Stimulated activated effector memory CD8-positive, alpha-beta T cell treated with anti-CD3 and anti-CD28 coated beads, Interleukin-12 subunit alpha, Interleukin-12 subunit beta, amount 100 ng/mL, for 72 hours (primary cell): ENCODE measurements around the gene CCNY.
"Not testable (repeated sequence)": the region's sequence is repeated elsewhere in the genome, so short reads cannot be mapped to it uniquely, and the experiment has no call there.

Source experiments
- ATAC-seq: fragments of 150-1000 bp; cut with Tn5 transposase; 2 replicates; pipeline ENCODE4 v1.10.0; 2021
- DNase-seq, 2 donors: peaks; one replicate each; pipeline ENCODE4 v3.0.0; 2021 to 2022; ENCODE audit warnings: low spot score in 2 of 2
- H3K27ac Mint-ChIP-seq: one replicate; pipeline ENCODE4 v1.8.0; 2022; ENCODE audit warnings: mild to moderate bottlenecking, mixed read lengths
- H3K36me3 Mint-ChIP-seq: one replicate; pipeline ENCODE4 v1.8.0; 2022; ENCODE audit warnings: mild to moderate bottlenecking, mixed read lengths
- H3K4me1 Mint-ChIP-seq: one replicate; pipeline ENCODE4 v1.8.0; 2022; ENCODE audit warnings: mixed read lengths
- H3K4me3 Mint-ChIP-seq: one replicate; pipeline ENCODE4 v1.8.0; 2022; ENCODE audit warnings: mild to moderate bottlenecking, mixed read lengths
- H3K9me3 Mint-ChIP-seq: one replicate; pipeline ENCODE4 v1.8.0; 2022; ENCODE audit warnings: mixed read lengths

Gene CCNY

DNA sequence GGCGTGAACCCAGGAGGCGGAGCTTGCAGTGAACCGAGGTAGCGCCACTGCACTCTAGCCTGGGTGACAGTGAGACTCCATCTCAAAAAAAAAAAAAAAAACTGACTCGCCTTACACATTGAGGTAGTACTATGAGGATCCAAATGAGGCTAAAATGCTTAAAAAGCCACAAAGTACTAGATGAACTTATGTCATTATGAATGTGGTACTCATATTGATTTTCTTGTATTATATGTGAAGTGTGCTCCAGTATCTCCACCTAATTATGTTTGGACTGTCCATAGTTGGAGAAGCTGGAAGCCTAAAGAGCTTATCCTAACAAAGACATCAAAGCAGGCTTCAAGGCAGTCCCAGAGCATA is 9.1 kb downstream of the CCNY start:
- H3K36me3 Mint-ChIP-seq = peaks cover 6% of the 10 kb centered on the region

DNA sequence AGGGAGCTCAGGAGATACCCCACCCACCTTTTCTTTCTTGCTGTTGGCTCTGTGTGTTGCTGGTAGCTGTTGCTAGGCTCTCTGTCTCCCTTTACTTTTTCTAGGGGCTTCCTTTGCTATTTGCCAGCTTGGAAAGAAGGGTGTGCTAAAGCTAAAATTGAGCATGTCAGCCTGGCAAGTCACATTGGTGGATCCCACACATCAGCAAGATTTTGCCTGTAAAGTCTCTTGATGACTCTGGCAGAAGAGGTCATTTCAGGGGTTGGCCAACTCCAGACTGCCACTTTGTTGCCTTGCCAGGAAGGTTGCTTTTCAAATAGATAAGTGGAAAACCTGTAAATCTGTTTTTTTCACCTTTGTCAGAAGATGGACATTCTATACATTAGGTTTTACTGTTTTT is 9.9 kb downstream of the CCNY start:
- DNase-seq (no peak), ATAC-seq (no peak)
- Mint-ChIP-seq H3K36me3 (no peaks in the 10 kb centered on the region), H3K4me1 (peaks cover 76% of the 10 kb centered on the region), H3K9me3 (no peaks in the 10 kb centered on the region), H3K4me3 (no peak overlapping the region), H3K27ac (no peak overlapping the region)

More for the DNA sequence above, 9.1 kb downstream of the CCNY start:
- peaks cover 76% of the 10 kb centered on the region for H3K4me1 Mint-ChIP-seq
- H3K27ac Mint-ChIP-seq = no peak overlapping the region
- DNase-seq = no peak
- no peak for ATAC-seq
- no peaks in the 10 kb centered on the region for H3K9me3 Mint-ChIP-seq
- no peak overlapping the region for H3K4me3 Mint-ChIP-seq

DNA sequence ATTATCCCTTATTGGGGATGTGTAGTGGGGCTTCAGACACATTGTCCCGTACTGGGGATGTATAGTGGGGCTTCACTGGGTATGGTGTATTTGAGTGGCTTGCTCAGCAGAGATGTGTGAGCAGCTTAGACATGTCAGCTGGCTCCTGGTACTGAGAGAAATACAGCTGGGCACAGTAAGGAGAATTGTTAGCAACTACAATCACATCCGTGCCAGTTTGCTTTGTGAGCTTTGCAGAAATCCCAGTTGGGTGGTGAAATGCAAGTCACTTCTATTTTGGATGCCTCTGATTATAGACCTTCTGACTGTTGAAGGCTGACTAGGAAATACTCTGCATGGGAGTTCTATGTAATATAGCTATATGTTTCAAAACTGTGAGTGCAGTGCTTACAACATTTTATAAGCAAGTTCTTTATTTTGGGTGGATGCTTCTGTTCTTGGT is 10.8 kb downstream of the CCNY start:
- DNase-seq (no peak), ATAC-seq (no peak)
- no peak overlapping the region for H3K4me3 Mint-ChIP-seq
- no peaks in the 10 kb centered on the region for H3K36me3 Mint-ChIP-seq
- no peaks in the 10 kb centered on the region for H3K9me3 Mint-ChIP-seq
- H3K4me1 Mint-ChIP-seq = peaks cover 76% of the 10 kb centered on the region
- peak overlapping the region; percentile 12 for H3K27ac Mint-ChIP-seq

DNA sequence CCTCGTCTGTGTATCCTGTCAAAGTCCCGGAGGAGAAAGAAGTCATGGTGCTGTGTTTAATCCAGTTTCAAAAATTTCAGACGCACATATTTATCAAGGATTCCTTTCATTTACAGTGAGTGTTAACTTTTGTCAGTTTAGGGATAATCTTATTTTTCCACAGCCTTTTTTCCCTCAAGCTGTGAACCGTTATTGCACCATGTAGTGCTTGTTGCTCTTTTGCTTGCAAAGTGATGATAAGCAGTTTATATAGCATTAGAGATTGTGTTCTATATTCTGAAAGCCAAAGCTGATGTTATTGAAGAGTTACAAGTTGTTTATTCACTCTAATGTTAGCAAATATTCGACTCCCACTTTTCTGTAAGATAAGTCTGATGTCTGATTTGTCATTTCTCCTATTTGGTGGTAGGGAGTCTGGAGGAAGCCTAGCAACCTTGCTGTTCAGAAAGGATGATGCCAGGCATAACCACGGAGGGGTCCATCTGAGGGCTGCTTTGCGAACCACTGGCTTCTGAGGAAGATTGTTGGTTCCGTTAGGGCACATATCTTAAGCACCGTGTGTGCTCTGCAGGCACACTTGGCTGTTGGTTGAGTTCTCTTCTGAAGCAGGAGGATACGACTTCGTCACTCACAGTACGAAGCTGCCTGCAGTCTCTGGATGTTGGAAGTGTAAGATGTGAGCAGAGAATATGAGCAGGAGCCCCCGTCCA is 11.7 kb downstream of the CCNY start:
- peak overlapping the region; percentile 17 for H3K27ac Mint-ChIP-seq
- ATAC-seq = no peak

DNA sequence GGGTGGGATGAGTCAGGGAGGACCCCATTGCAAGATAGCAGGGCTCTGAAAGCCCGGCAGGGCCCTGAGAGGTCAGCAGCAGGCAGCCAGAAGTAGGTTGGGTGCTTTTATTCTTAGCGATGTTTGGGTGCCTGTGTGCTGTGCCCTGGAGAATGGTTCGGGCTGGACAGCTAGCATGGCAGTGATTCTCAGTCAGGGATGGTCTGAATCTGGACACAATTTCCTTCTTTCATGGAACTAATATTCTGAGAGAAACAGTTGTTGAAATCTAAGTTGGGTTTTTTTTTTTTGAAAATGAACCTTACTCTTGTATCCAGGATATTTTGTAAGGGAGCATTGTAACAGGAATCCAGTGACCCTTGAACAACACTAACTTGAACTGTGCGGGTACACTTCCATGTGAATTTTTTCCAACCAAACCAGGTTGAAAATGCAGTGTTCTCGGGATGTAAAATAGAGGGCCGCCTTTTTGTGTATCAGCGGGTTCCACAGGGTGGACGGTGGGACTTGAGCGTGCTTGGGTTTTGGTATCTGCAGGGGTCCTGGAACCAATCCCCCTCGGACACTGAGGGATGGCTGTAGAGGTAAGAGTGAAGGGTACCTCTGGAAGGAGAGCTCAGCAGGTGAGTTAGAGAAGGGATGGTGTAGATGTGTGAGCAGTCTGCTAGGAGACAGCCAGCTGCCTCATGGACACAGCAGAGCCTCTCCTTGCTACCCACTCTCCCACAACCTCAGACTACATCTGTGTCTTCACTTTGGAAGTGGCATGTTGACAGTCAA is 12.5 kb downstream of the CCNY start:
- DNase-seq (no peak), ATAC-seq (no peak)
- H3K9me3 Mint-ChIP-seq = no peaks in the 10 kb centered on the region
- no peak overlapping the region for H3K4me3 Mint-ChIP-seq
- peaks cover 83% of the 10 kb centered on the region for H3K4me1 Mint-ChIP-seq
- H3K36me3 Mint-ChIP-seq = no peaks in the 10 kb centered on the region
- H3K27ac Mint-ChIP-seq = peak overlapping the region; percentile 17

More for the DNA sequence above, 11.7 kb downstream of the CCNY start:
- Mint-ChIP-seq H3K36me3 (no peaks in the 10 kb centered on the region), H3K4me3 (no peak overlapping the region), H3K9me3 (no peaks in the 10 kb centered on the region), H3K4me1 (peaks cover 79% of the 10 kb centered on the region)
- no peak for DNase-seq

DNA sequence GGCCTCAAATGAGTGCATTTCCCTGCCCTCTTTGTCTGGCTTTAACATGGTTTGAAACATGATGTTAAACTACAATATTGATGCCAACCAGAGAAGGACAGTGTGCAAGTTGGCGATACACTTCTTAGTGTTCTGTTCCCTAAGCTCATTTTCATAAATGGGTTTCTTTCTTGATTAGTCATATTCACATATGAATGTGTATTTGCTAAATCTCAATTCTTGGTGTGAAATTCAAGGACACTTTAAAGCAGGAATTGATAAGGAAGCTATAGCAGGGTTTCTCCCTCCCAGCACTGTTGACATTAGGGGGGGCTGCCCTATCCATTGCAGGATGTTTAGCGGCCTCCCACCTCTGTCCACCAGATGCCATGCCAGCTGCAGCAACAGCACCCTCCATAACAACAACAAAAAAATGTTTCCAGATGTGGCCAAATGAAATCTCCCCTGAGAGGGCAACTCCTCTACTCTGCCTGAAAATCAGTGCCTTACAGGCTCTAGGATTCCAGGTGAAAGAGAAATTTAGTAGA is 13.1 kb downstream of the CCNY start:
- DNase-seq = no peak
- Mint-ChIP-seq H3K9me3 (no peaks in the 10 kb centered on the region), H3K4me1 (peaks cover 84% of the 10 kb centered on the region), H3K4me3 (no peak overlapping the region), H3K36me3 (no peaks in the 10 kb centered on the region), H3K27ac (no peak overlapping the region)
- peak; percentile 84 for ATAC-seq

DNA sequence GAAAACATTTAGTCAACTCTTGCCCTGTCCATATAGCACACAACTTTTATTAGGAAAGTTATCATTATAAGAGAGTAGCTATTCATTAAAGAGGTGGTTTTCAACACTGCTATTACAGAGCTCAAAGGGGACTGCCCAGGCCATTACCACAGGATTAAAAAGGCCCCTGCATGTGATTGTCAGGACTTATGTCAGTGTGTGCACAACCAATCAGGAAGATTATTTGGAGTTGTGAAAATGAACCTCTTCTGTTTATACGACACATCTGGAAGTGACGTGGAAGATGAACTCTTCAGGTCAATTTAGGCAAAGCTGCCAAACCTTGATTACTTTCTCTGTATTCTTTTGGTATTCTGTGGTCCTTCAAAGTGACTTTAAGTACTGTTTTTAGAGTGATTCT is 14.7 kb downstream of the CCNY start:
- ATAC-seq (no peak), DNase-seq (no peak)
- Mint-ChIP-seq H3K27ac (no peak overlapping the region), H3K4me1 (peaks cover 91% of the 10 kb centered on the region), H3K9me3 (no peaks in the 10 kb centered on the region), H3K36me3 (no peaks in the 10 kb centered on the region), H3K4me3 (no peak overlapping the region)

DNA sequence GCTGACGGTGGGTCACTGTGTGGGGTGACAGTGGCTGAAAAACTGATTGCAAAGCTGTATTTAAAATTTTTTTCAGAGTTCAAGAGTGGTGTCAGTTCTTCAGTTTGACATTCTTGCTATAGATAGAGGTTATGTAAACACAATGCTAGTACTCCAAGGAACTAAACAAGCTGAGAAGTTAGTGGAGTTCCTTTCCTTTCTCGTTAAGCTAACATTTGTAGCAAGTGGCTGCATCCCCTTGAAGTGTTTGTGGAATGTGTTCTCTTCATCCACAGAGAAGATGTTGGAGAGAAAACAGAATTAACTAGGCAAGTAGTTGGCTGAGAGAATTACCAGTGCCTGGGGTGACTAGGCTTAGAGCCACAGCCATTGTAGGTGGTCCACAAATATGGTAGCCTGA is 15.8 kb downstream of the CCNY start:
- no peak for ATAC-seq
- Mint-ChIP-seq H3K9me3 (no peaks in the 10 kb centered on the region), H3K36me3 (no peaks in the 10 kb centered on the region), H3K27ac (no peak overlapping the region), H3K4me1 (peaks cover 94% of the 10 kb centered on the region), H3K4me3 (peak overlapping the region; percentile 32)
- DNase-seq = no peak

DNA sequence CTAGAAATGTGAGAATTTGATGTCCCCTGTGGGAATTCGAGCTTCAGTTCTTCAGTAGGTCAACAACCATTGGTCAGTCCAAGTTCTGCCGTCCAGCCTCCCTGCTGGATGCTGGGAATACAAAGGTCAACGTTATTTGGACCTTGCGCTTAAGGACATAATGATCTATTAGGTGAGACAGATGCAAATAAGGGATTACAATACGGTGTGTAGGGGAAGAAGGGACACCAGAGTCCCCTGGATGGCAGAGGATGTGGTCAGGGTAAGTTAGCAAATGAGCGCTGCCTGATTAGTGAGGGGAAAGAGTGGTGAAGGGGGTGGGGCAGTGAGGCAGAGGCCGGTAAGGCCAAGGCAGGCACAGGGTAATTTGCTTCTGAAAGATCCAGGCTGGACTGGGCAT is 16.2 kb downstream of the CCNY start:
- ATAC-seq = peak; percentile 45
- no peaks in the 10 kb centered on the region for H3K9me3 Mint-ChIP-seq
- H3K4me3 Mint-ChIP-seq = peak overlapping the region; percentile 32
- no peak overlapping the region for H3K27ac Mint-ChIP-seq
- H3K4me1 Mint-ChIP-seq = peaks cover 94% of the 10 kb centered on the region
- no peak for DNase-seq
- H3K36me3 Mint-ChIP-seq = no peaks in the 10 kb centered on the region

DNA sequence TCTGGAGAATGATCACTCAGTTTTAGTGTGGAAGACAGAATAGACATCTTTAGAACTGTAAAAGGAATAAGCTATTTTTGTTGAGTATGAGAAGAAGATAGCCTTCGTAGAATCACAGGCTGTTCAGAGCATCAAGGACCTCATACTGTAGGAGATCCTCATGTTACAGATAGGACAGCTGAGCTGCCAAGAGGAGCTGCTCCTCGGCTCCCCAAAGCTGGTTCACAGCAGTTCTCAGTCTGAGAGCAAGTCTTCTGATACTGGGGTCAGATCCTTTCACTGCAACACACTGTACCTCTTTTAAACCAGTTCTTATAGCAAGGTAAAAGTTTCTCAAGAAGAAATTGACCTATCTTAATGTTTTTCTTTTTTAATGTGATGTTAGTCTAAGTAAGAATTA is 17.1 kb downstream of the CCNY start:
- H3K4me3 Mint-ChIP-seq = no peak overlapping the region
- H3K4me1 Mint-ChIP-seq = peaks cover 97% of the 10 kb centered on the region
- H3K36me3 Mint-ChIP-seq = no peaks in the 10 kb centered on the region

DNA sequence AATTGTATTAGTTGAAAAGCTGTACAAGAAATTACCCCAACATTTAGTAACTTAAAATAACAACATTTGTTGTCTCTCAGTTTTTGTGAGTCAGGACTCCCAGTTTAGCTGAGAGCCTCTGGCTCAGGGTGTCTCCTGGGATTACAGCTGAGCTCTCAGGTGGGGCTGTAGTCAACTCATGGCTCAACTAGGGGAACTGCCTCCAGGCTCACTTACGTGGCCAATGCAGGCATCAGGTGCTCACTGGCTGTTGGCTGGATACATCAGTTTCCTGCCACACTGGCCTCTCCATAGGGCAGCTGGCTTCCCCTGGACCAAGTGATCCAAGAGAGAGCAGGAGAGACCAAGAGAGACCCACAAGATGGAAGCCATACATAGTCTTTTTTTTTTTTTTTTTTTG is 17.5 kb downstream of the CCNY start:
- H3K27ac Mint-ChIP-seq = peak overlapping the region; percentile 14
- no peak overlapping the region for H3K4me3 Mint-ChIP-seq
- DNase-seq (no peak), ATAC-seq (no peak)
- H3K4me1 Mint-ChIP-seq = peaks cover 95% of the 10 kb centered on the region
- H3K36me3 Mint-ChIP-seq = no peaks in the 10 kb centered on the region
- no peaks in the 10 kb centered on the region for H3K9me3 Mint-ChIP-seq

More for the DNA sequence above, 17.1 kb downstream of the CCNY start:
- no peak overlapping the region for H3K27ac Mint-ChIP-seq
- DNase-seq (no peak), ATAC-seq (no peak)
- no peaks in the 10 kb centered on the region for H3K9me3 Mint-ChIP-seq

DNA sequence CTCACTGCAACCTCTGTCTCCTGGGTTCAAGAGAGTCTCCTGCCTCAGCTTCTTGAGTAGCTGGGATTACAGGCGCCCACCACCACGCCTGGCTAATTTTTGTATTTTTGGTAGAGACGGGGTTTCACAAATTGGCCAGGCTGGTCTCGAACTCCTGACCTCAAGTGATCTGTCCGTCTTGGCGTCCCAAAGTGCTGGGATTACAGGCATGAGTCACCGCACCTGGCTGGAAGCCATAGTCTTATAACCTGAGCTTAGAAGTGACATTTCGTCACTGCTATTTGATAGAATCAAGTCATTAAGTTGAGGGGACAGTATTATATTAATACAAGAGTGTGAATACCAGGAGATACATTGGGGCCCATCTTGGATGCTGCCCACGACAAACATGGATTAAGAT is 17.9 kb downstream of the CCNY start:
- Mint-ChIP-seq H3K27ac (peak overlapping the region; percentile 14), H3K4me1 (peaks cover 95% of the 10 kb centered on the region)
- not testable (repeated sequence) for DNase-seq, H3K36me3 Mint-ChIP-seq, ATAC-seq, H3K9me3 Mint-ChIP-seq, H3K4me3 Mint-ChIP-seq

DNA sequence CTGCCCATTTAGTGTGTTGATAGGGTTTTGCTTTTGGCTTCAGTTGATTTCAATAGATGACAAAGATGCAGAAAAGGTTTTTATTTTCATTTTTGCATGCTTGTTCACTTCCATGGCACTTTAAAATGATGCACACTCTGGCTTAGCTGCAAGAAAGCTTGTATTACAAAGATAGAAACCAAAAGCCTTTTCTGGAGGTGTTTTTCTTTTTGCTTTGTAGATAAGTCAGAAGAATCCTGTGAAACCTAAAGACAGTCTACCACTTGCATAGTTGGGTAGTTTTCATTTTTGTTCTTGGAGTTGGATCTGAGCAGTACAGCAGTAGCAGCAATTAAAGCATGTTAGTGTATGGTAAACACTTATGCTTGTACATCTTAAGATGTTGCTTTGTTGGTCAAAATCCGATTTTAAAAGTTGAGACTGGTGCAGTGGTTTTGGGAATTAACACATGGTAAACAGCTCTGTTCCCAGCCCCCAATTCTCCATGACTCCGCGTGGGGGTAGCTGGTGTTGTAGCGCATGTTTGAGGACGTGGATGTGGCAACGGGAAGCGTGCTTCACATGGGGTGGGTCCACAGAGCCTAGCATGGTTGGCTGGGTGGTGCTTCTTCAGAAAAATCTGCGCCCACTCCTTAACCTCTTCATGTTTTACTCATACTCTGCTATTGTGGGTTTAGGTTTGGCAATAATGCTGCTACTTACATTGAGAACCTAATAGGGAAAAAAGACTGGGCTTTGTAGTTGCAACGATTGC is 19.8 kb downstream of the CCNY start:
- Mint-ChIP-seq H3K27ac (peak overlapping the region; percentile 91), H3K9me3 (no peaks in the 10 kb centered on the region), H3K4me1 (peaks cover 83% of the 10 kb centered on the region), H3K36me3 (no peaks in the 10 kb centered on the region), H3K4me3 (peak overlapping the region; percentile 69)
- peak; percentile 92 for ATAC-seq
- peak in 1 of 2 donors; percentile 71 for DNase-seq

DNA sequence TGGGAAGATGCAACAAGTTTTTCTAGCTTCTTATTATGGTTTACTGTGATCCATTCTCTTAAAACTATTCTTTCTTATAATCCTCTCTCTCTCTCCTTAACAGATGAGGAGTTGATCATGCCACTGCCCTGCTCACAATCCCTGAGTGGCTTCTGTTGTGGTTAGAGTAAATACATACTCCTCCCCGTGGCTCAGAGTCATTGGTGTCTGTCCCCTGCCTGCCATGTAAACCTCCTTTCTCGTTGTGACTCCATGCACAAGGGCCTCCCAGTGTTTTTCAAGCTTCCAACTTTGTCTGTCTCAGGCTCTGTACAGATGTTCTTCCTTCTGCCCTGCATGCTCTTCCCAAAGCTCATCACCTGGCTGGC is 20.4 kb downstream of the CCNY start:
- Mint-ChIP-seq H3K27ac (peak overlapping the region; percentile 91), H3K4me1 (peaks cover 78% of the 10 kb centered on the region), H3K9me3 (no peaks in the 10 kb centered on the region), H3K4me3 (peak overlapping the region; percentile 69), H3K36me3 (no peaks in the 10 kb centered on the region)
- DNase-seq = peak in 1 of 2 donors; percentile 59
- peak; percentile 87 for ATAC-seq

DNA sequence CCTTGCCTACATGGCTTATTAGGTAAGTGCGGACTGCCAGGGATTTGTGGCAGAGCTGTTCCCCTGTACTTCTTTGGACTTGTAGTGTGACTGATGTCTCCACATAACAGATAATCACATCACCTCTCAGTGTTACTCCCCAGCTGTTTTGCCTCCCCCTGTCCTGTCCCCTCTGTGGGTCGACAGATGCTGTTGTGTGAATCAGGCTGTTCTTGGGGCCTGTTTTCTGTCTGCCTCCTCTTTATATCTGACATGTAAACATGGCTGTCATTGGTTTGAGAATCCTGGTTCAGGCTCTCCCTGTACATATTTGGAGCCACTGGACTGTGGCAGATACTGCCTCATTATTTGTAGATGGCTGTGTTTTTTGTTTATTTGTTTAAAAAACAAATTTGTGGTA is 22.7 kb downstream of the CCNY start:
- no peaks in the 10 kb centered on the region for H3K9me3 Mint-ChIP-seq
- H3K4me3 Mint-ChIP-seq = no peak overlapping the region
- no peak overlapping the region for H3K27ac Mint-ChIP-seq
- DNase-seq (no peak), ATAC-seq (no peak)
- peaks cover 72% of the 10 kb centered on the region for H3K4me1 Mint-ChIP-seq
- H3K36me3 Mint-ChIP-seq = no peaks in the 10 kb centered on the region
